ENCODE measurements around the gene TSPAN7.

- no peak for TF ChIP-seq CTCF (IDR thresholded peaks at IDR 0.05; ENCODE audit: low read length)
- TF ChIP-seq EZH2 (IDR thresholded peaks at IDR 0.05; ENCODE audit: borderline replicate concordance, low read length) = no peak
These were observed 82.6 kb downstream of the TSPAN7 start for GRCh38 chrX:38643903-38644302.
